ENCODE measurements around the gene MOV10L1. TPM values are rescaled to one million over a fixed set of nuclear protein-coding genes. Genes with fewer than 3 reads are reported as not detected.
"Not testable (repeated sequence)": the region's sequence is repeated elsewhere in the genome, so short reads cannot be mapped to it uniquely, and the experiment has no call there.

MOV10L1 gene
- total RNA-seq, 4 donors from 2014 or later, result 0.25 TPM; not detected in 3

DNA sequence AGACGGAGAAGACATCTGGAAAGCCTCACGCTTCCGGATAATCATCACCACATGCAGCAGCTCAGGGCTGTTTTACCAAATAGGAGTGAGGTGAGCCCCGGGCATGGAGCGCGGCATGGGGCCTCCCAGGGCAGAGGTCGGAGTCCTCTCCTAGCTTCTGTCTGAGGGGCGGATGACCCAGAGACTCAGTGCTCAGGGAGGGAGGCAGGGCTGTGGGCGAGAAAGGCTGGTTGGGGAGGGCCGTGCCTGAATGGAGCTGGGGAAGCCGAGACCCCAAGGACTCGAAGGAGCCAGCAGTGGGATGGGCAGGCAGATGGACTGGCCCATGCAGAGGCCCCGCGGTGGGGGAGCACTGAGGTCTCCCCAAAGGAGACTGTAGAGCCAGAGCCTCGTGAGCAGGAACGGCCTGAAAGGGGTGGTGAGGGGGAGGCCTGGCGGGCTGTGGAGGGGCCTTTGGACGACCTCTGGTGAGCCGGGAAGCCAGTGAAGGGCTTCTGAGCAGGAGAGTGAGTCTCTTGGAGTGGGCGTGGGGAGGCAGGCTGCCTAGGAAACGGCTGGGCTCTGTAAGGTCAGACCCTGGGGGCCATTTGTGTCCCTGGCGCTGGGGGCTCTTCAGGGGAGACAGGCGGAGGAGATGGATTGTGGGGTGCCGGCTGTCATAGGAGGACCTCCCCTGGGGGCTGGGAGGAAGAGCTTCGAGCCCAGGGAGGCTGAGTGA, 56.1 kb downstream of the MOV10L1 start:
- Histone ChIP-seq H3K27me3 (peaks cover 4 to 20% (median 13%) of the 10 kb centered on the region in 3 donors), H3K36me3 (no peaks in the 10 kb centered on the region), H3K4me3 (no peak overlapping the region), H3K27ac (no peak overlapping the region), H3K9me3 (no peaks in the 10 kb centered on the region), H3K4me1 (no peaks in the 10 kb centered on the region)
- in situ Hi-C loops (cut with MboI; ENCODE audit: low sequenced_read_pairs in 4 of 4) (no loop called here), intact Hi-C loops (cut with DNase I; ENCODE audit: low total_unique reads) (loop anchor here (5.0 kb wide), 1 partner anchor 61 kb away; no protein-coding TSS in a partner anchor)
- TF ChIP-seq POLR2A (IDR thresholded peaks at IDR 0.05), result no peak
- ATAC-seq, result no peak
- no peak for DNase-seq

DNA sequence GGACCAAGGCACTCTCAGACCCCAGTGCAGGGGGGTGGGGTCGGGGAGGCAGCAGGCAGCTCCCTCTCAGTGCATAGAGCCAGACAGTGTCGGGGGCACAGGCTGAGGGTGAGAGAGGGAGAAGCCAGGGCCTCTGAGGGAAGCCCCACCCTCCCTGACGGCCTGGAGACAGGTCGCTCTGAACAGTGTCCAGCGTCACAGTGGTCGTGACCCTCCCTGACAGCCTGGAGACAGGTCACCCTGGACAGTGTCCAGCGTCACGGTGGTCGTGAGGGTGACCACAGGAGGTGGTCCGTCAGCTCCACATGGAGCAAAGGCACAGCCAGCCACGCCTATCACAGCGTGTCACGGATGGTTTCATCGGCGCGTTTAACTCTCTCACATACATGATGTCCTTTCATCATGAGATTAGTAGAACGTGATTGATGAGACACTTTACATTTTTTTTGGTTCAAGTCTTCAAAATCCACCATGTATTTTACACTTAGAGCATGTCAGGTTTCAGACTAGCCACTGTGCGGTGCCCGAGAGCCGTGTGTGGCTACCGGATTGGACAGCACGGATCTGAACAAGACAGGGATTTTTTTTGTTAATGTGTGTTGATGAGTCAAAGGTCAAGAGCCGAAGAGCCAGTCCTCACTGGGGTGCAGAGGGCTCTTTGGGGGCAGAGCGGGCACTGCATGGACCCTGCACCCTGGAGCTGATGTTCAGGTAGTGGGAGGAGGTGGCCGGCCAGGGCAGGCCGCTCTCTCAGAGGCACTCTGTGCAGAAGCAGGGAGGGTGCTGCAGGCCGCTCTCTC, 56.8 kb downstream of the MOV10L1 start:
- intact Hi-C loops (cut with DNase I; ENCODE audit: low total_unique reads), result loop anchor here (5.0 kb wide), 1 partner anchor 61 kb away; no protein-coding TSS in a partner anchor
- Histone ChIP-seq H3K4me3 (no peak overlapping the region), H3K27me3 (peaks cover 4 to 20% (median 12%) of the 10 kb centered on the region in 3 donors), H3K9me3 (no peaks in the 10 kb centered on the region), H3K4me1 (no peaks in the 10 kb centered on the region), H3K36me3 (no peaks in the 10 kb centered on the region), H3K27ac (no peak overlapping the region)
- TF ChIP-seq, protein P1, sequence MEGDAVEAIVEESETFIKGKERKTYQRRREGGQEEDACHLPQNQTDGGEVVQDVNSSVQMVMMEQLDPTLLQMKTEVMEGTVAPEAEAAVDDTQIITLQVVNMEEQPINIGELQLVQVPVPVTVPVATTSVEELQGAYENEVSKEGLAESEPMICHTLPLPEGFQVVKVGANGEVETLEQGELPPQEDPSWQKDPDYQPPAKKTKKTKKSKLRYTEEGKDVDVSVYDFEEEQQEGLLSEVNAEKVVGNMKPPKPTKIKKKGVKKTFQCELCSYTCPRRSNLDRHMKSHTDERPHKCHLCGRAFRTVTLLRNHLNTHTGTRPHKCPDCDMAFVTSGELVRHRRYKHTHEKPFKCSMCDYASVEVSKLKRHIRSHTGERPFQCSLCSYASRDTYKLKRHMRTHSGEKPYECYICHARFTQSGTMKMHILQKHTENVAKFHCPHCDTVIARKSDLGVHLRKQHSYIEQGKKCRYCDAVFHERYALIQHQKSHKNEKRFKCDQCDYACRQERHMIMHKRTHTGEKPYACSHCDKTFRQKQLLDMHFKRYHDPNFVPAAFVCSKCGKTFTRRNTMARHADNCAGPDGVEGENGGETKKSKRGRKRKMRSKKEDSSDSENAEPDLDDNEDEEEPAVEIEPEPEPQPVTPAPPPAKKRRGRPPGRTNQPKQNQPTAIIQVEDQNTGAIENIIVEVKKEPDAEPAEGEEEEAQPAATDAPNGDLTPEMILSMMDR (IDR thresholded peaks at IDR 0.05 in 4 of 5, conservative IDR thresholded peaks at IDR 0.05 in 1 of 5), result peak; percentile 20 to 53 (median 45)
- TF ChIP-seq POLR2A (IDR thresholded peaks at IDR 0.05), result no peak
- in situ Hi-C loops (cut with MboI; ENCODE audit: low sequenced_read_pairs in 4 of 4), result no loop called here
- ATAC-seq, result peak in 1 of 2 donors; percentile 49
- DNase-seq, result peak in 1 of 2 donors; percentile 23

DNA sequence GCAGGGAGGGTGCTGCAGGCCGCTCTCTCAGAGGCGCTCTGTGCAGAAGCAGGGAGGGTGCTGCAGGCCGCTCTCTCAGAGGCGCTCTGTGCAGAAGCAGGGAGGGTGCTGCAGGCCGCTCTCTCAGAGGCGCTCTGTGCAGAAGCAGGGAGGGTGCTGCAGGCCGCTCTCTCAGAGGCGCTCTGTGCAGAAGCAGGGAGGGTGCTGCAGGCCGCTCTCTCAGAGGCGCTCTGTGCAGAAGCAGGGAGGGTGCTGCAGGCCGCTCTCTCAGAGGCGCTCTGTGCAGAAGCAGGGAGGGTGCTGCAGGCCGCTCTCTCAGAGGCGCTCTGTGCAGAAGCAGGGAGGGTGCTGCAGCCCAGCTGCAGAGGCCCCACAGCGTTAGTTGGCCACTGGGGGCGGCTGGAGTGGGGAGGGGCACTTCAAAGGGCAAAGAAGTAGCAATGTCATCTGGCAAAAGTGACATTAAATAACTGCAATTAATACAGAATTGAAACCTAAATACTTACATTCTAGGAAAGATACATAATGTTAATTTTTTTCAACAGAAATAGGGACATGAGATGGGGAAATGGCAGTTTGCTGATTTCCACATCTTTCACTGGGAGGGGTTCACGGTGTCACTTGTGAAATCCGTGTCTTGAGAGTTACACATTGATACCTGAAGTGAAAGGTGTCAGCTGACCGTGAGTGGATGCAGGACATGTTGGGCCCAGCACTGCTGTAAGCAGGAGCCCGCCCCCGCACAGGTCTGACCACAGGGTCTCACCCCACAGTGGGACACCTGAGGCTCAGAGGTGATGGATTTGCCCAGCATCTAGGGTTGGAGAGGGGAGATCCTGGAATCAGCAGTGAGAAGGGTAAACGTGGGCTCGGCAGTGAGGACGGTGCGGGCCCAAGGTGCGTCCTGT, 57.7 kb downstream of the MOV10L1 start:
- H3K27ac ChIP-seq; ATAC-seq; H3K9me3 ChIP-seq; H3K36me3 ChIP-seq; in situ Hi-C loops (cut with MboI; ENCODE audit: low sequenced_read_pairs in 4 of 4); H3K4me1 ChIP-seq; DNase-seq; H3K4me3 ChIP-seq: not testable (repeated sequence)
- intact Hi-C loops (cut with DNase I; ENCODE audit: low total_unique reads), result loop anchor here (5.0 kb wide), 1 partner anchor 60 kb away; no protein-coding TSS in a partner anchor
- peaks cover 3 to 13% (median 4%) of the 10 kb centered on the region in 3 donors for H3K27me3 ChIP-seq

DNA sequence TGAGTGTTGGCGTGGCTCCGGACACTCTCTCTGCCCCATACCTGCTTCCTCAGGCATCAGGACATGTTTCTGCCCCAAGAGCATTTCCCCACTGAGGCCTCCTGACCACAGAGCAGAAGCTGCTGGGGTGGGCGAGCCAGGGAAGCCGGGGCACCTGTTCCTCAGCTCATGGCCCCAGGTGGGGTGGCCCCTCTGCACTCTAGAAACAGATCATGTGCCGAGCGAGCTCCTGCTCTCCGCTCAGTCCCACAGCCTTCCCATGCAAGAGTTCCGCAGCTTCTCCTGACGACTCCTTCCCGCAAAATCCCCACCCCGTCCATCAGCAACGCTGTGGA, 58.3 kb downstream of the MOV10L1 start:
- Histone ChIP-seq H3K9me3 (no peaks in the 10 kb centered on the region), H3K27ac (no peak overlapping the region), H3K4me3 (no peak overlapping the region), H3K36me3 (no peaks in the 10 kb centered on the region), H3K4me1 (no peaks in the 10 kb centered on the region), H3K27me3 (peaks cover 0 to 8% (median 2%) of the 10 kb centered on the region in 3 donors)
- intact Hi-C loops (cut with DNase I; ENCODE audit: low total_unique reads), result loop anchor here (5.0 kb wide), 1 partner anchor 59 kb away; no protein-coding TSS in a partner anchor
- ATAC-seq, result no peak
- TF ChIP-seq, protein P1 (IDR thresholded peaks at IDR 0.05 in 4 of 5, conservative IDR thresholded peaks at IDR 0.05 in 1 of 5), result no peak
- TF ChIP-seq POLR2A (IDR thresholded peaks at IDR 0.05), result no peak
- no peak for DNase-seq
- in situ Hi-C loops (cut with MboI; ENCODE audit: low sequenced_read_pairs in 4 of 4), result no loop called here

DNA sequence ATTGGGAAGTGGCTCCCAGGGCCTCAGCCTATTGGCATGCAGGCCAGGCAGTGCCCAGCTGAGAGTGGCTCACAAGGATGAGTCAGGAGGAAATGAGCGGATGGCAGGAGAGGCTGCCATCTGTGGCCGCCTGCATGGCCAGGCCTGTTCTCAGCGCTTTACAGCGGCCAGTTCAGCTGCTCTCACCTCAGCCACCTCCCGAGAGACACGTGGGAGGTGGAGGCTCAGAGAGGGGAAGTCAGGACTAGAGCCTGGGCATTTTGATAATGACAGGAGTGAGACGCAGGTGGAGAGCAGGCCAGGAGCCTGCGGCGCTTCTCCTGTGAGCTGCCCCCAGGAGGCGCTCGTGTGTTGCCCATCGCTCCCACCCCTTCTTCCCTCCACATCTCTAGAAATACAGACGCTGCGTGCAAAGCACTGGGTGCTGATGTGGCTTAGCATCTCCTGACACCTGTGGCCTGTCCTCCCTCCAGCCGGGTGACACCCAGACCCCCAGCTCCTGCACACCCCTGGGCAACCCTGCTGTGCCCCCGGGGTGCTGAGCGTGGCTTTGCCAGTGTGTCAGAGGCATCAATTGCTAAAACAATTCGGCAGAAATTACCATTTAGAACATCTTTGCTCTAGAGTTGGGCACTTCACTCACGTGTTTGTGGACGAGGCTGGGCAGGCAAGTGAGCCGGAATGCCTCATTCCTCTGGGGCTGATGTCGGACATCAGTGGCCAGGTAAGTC, 59.4 kb downstream of the MOV10L1 start:
- no peak overlapping the region for H3K27ac ChIP-seq
- in situ Hi-C loops (cut with MboI; ENCODE audit: low sequenced_read_pairs in 4 of 4), result no loop called here
- intact Hi-C loops (cut with DNase I; ENCODE audit: low total_unique reads), result loop anchor here (5.0 kb wide), 1 partner anchor 58 kb away; no protein-coding TSS in a partner anchor
- no peak overlapping the region for H3K4me3 ChIP-seq
- ATAC-seq (peak in 1 of 2 donors; percentile 62), DNase-seq (no peak)
- H3K27me3 ChIP-seq, result peaks cover 0 to 8% (median 0%) of the 10 kb centered on the region in 3 donors
- H3K36me3 ChIP-seq, result no peaks in the 10 kb centered on the region
- TF ChIP-seq POLR2A (IDR thresholded peaks at IDR 0.05), result no peak
- TF ChIP-seq, protein P1 (IDR thresholded peaks at IDR 0.05 in 4 of 5, conservative IDR thresholded peaks at IDR 0.05 in 1 of 5), result peak in 4 of 5 experiments; percentile 34 to 55 (median 48)
- no peaks in the 10 kb centered on the region for H3K9me3 ChIP-seq
- H3K4me1 ChIP-seq, result no peaks in the 10 kb centered on the region

All from gastrocnemius medialis (tissue), 4 donors.